Nephron progenitor cell (in vitro differentiated cells): ENCODE data around the gene TAF13.

Experiments
- DNase-seq: peaks from one replicate; pipeline ENCODE4 v3.0.0; 2021
- H3K27ac Mint-ChIP-seq: 2 replicates; pipeline ENCODE4 v1.8.0; 2021; ENCODE audit warnings: mild to moderate bottlenecking, moderate library complexity, mixed read lengths
- H3K27me3 Mint-ChIP-seq: 2 replicates; pipeline ENCODE4 v1.8.0; 2021; ENCODE audit warnings: mild to moderate bottlenecking, low read depth, mixed read lengths; ENCODE audit not compliant: poor library complexity
- H3K36me3 Mint-ChIP-seq: 2 replicates; pipeline ENCODE4 v1.8.0; 2021; ENCODE audit warnings: low read depth, mixed read lengths
- H3K4me1 Mint-ChIP-seq: 2 replicates; pipeline ENCODE4 v1.8.0; 2021; ENCODE audit warnings: mixed read lengths
- H3K4me3 Mint-ChIP-seq: 2 replicates; pipeline ENCODE4 v1.8.0; 2021; ENCODE audit warnings: mild to moderate bottlenecking, moderate library complexity, mixed read lengths
- H3K9me3 Mint-ChIP-seq: 2 replicates; pipeline ENCODE4 v1.8.0; 2021; ENCODE audit warnings: mild to moderate bottlenecking, moderate library complexity, mixed read lengths
- TF ChIP-seq, protein P1 (sequence below): fragments of 200-600 bp; sonication (generic); IDR thresholded peaks from 2 replicates; pipeline ENCODE4 v1.5.0; 2021; ENCODE audit warnings: antibody characterized with exemption

TAF13 gene

DNA sequence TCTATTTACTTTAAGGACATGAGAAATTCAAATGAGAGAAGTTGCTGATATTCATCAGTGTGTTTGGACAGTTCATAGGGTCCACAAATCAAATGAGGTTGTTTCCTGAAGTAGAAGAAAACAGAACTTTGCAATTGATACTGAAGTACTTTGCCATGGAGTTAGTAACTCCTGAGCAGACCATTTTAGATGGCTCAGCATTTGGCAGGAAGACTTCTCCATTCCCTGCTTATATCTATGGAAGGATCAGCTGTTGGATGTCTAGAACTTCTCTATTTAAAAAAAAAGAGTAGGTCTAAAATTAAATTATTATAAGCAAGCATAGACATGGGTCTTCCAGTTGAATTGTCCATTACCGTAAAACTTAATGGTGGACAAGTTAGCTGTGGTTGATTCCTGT, 19.8 kb upstream of the TAF13 start:
- no peak for DNase-seq
- H3K27ac Mint-ChIP-seq = no peak overlapping the region
- H3K27me3 Mint-ChIP-seq = no peaks in the 10 kb centered on the region
- peaks cover 27% of the 10 kb centered on the region for H3K4me1 Mint-ChIP-seq
- peaks cover 15% of the 10 kb centered on the region for H3K36me3 Mint-ChIP-seq
- H3K9me3 Mint-ChIP-seq = no peaks in the 10 kb centered on the region
- TF ChIP-seq, protein P1, sequence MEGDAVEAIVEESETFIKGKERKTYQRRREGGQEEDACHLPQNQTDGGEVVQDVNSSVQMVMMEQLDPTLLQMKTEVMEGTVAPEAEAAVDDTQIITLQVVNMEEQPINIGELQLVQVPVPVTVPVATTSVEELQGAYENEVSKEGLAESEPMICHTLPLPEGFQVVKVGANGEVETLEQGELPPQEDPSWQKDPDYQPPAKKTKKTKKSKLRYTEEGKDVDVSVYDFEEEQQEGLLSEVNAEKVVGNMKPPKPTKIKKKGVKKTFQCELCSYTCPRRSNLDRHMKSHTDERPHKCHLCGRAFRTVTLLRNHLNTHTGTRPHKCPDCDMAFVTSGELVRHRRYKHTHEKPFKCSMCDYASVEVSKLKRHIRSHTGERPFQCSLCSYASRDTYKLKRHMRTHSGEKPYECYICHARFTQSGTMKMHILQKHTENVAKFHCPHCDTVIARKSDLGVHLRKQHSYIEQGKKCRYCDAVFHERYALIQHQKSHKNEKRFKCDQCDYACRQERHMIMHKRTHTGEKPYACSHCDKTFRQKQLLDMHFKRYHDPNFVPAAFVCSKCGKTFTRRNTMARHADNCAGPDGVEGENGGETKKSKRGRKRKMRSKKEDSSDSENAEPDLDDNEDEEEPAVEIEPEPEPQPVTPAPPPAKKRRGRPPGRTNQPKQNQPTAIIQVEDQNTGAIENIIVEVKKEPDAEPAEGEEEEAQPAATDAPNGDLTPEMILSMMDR = no peak
- H3K4me3 Mint-ChIP-seq = no peak overlapping the region

DNA sequence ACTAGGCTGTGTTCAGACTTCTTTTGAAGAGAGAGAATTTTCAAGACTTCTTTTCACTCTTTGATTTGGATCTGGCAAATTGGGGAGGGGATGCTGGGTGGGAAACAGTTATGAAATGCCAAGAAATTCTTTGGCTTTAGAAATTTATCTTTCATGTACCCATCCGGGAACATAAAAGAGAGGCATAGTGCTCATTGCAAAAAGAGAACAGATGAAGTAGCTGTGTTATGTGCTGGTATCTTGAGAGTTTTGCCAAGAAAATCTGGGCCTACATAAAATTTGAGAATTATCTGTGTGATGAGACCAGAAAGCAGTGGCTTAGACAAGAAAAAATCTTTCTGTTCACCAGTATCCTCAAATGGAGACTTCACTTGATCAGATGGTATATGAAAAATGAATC, 19.1 kb upstream of the TAF13 start:
- Mint-ChIP-seq H3K27me3 (no peaks in the 10 kb centered on the region), H3K4me3 (no peak overlapping the region)
- TF ChIP-seq, protein P1 = no peak

DNA sequence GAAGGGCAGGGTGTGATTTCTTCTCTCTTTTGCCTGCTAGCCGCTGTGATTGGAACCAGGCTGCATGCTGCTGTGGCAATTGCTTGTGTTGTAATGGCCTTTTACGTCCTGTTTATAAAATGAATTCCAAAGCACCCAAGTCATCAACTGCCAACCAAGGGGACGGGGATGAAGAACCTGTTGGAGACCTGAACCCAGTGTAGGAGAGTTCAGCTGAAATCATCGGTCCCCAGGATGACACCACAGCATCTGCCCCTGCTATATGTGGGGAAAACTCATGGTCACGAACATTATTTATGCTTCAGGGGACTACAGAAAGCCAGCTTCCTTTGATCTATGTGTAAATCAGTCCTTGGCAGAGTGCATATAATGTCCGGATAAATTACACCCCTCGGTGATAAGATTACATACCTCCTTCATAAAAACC, 18.6 kb upstream of the TAF13 start:
- H3K9me3 Mint-ChIP-seq = peaks cover 12% of the 10 kb centered on the region
- peaks cover 28% of the 10 kb centered on the region for H3K4me1 Mint-ChIP-seq
- H3K36me3 Mint-ChIP-seq = peaks cover 23% of the 10 kb centered on the region

More for the DNA sequence above, 19.1 kb upstream of the TAF13 start:
- DNase-seq = no peak
- Mint-ChIP-seq H3K4me1 (peaks cover 30% of the 10 kb centered on the region), H3K27ac (peak overlapping the region; percentile 64), H3K36me3 (peaks cover 20% of the 10 kb centered on the region), H3K9me3 (peaks cover 7% of the 10 kb centered on the region)

DNA sequence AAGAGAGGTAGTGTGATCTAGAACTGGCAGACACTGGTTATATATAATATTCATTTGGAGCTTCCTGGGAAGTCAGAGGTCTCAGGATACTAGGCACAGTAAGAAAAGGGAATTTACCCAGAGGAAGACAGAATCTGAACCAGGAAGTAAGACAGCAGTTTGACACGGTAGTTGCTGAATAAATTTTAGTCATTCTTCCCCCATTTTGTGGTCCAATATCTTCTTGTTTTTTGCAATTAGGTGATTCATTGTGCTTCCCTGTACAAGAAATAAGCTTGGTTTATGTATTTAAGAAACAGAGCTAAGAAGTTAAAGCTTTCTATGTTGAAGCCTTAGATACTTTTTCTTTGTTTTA, 16.0 kb upstream of the TAF13 start:
- Mint-ChIP-seq H3K27me3 (no peaks in the 10 kb centered on the region), H3K4me3 (peak overlapping the region; percentile 91), H3K36me3 (peaks cover 32% of the 10 kb centered on the region), H3K27ac (no peak overlapping the region), H3K4me1 (peaks cover 28% of the 10 kb centered on the region), H3K9me3 (peaks cover 17% of the 10 kb centered on the region)
- DNase-seq = no peak
- TF ChIP-seq, protein P1 = no peak

More for the DNA sequence above, 18.6 kb upstream of the TAF13 start:
- TF ChIP-seq, protein P1 = no peak
- no peaks in the 10 kb centered on the region for H3K27me3 Mint-ChIP-seq
- no peak overlapping the region for H3K4me3 Mint-ChIP-seq
- DNase-seq = no peak
- H3K27ac Mint-ChIP-seq = peak overlapping the region; percentile 64

DNA sequence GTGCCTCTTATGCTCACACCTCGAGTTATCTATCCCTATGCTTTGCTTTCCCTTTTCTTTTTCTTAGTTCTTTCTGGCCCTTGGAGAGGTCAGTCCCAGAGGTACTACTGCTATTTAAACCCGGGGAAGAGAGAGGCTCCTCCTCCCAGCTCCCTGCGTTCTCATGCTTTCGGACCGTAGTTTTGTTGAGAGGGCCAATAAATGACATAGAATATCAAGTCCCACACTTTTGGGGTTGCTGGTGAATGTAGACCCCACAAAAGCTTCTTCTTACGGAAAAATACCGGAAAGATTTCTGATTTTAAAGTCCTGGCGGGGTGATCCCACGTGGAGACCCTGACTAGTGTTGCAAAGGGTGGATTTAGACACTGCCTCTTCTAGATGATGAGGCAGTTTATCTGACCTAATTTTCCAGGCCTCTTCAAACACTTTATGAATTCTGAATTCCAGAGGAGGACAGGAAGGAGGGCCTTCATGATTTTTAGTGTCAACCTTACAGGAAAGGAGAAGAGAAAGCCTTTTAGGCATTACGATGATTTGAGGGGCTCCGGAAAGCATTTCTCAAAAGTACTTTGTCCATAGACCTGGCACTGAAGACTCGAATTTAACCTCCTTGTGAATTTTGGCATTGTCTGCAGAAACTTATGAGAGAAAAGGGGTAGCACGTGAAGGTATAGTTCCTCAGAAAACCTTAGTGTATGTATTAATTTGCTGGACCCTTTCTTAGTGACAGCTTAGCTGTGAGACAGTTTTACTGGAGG, 15.5 kb upstream of the TAF13 start:
- Mint-ChIP-seq H3K4me1 (peaks cover 28% of the 10 kb centered on the region), H3K9me3 (peaks cover 17% of the 10 kb centered on the region), H3K36me3 (peaks cover 32% of the 10 kb centered on the region), H3K27me3 (no peaks in the 10 kb centered on the region), H3K27ac (peak overlapping the region; percentile 89), H3K4me3 (peak overlapping the region; percentile 91)
- peak; percentile 17 for DNase-seq
- TF ChIP-seq, protein P1 = no peak
